CD14-positive monocyte (primary cell): ENCODE results near the gene PIK3R1. TPM values are rescaled to one million over a fixed set of nuclear protein-coding genes. Genes with fewer than 3 reads are reported as not detected.

Experiments used
- DNase-seq, 3 donors: peaks; one replicate each; pipeline ENCODE4 v3.0.0-alpha.2; 2011 to 2022
- H2AFZ ChIP-seq: 2 replicates; pipeline ENCODE4 v1.6.0; 2012; ENCODE audit warnings: mild to moderate bottlenecking, low read depth, low read length, inconsistent platforms; ENCODE audit not compliant: insufficient read depth, poor library complexity, severe bottlenecking
- H3K27ac ChIP-seq, 2 donors: 1 replicate in 1 of 2; 2 replicates in 1 of 2; pipeline ENCODE4 v1.5.1; 2012 to 2013; ENCODE audit warnings: low read length in 2 of 2, control low read depth in 1 of 2, inconsistent platforms in 1 of 2, low read depth in 1 of 2, mild to moderate bottlenecking in 1 of 2
- H3K27me3 ChIP-seq, 2 donors: one replicate each; pipeline versions ENCODE4 v1.6.0 to v1.6.1; 2011 to 2013; ENCODE audit warnings: low read length in 2 of 2; ENCODE audit not compliant: control insufficient read depth in 2 of 2, insufficient read depth in 2 of 2
- H3K36me3 ChIP-seq, 2 donors: replicated peaks in 1 of 2; 1 replicate in 1 of 2; 2 replicates in 1 of 2; pipeline versions ENCODE4 v1.5.1 to v1.6.1; 2012 to 2013; ENCODE audit warnings: low read length in 2 of 2, control low read depth in 1 of 2, inconsistent platforms in 1 of 2, mild to moderate bottlenecking in 1 of 2; ENCODE audit not compliant: insufficient read depth in 2 of 2, control insufficient read depth in 1 of 2
- H3K4me1 ChIP-seq, 2 donors: 1 replicate in 1 of 2; 2 replicates in 1 of 2; pipeline versions ENCODE4 v1.5.1 to v1.6.1; 2012 to 2013; ENCODE audit warnings: low read length in 2 of 2, control low read depth in 1 of 2, inconsistent platforms in 1 of 2, mild to moderate bottlenecking in 1 of 2, moderate library complexity in 1 of 2; ENCODE audit not compliant: insufficient read depth in 2 of 2, control insufficient read depth in 1 of 2
- H3K4me2 ChIP-seq: replicated peaks from 2 replicates; pipeline ENCODE3; 2012; ENCODE audit warnings: low read length, moderate library complexity, mild to moderate bottlenecking; ENCODE audit not compliant: poor library complexity, severe bottlenecking; ENCODE audit errors: extremely low read depth
- H3K4me3 ChIP-seq, 3 experiments: fragments of 200-600 bp in 1 of 3; sonication (generic) in 1 of 3; replicated peaks in 1 of 3; 1 replicate in 2 of 3; 2 replicates in 1 of 3; pipeline ENCODE4 v1.5.1; 2011 to 2013; ENCODE audit warnings: low read length in 3 of 3, mild to moderate bottlenecking in 3 of 3, control low read depth in 2 of 3, low read depth in 2 of 3, inconsistent platforms in 1 of 3, moderate library complexity in 1 of 3
- H3K79me2 ChIP-seq: 2 replicates; pipeline ENCODE4 v1.6.0; 2012; ENCODE audit warnings: mild to moderate bottlenecking, control low read depth, inconsistent platforms, low read length, moderate library complexity; ENCODE audit not compliant: insufficient read depth
- H3K9ac ChIP-seq: 2 replicates; pipeline ENCODE4 v1.6.0; 2017; ENCODE audit warnings: low read length, mild to moderate bottlenecking; ENCODE audit not compliant: insufficient read depth, poor library complexity, severe bottlenecking
- H3K9me3 ChIP-seq, 2 donors: replicated peaks in 1 of 2; 1 replicate in 1 of 2; 2 replicates in 1 of 2; pipeline versions ENCODE4 v1.5.1 to v1.6.1; 2012 to 2013; ENCODE audit warnings: low read length in 2 of 2, control low read depth in 1 of 2; ENCODE audit not compliant: control insufficient read depth in 1 of 2, insufficient read depth in 1 of 2
- H4K20me1 ChIP-seq: 2 replicates; pipeline ENCODE4 v1.6.0; 2012; ENCODE audit warnings: mild to moderate bottlenecking, low read length, control low read depth, moderate library complexity; ENCODE audit not compliant: insufficient read depth
- H3K27ac Mint-ChIP-seq, 7 donors: one replicate each; pipeline ENCODE4 v1.8.0; 2020; ENCODE audit warnings: mild to moderate bottlenecking in 7 of 7, mixed read lengths in 7 of 7, moderate library complexity in 6 of 7, inconsistent platforms in 2 of 7
- H3K27me3 Mint-ChIP-seq, 3 donors: one replicate each; pipeline ENCODE4 v1.8.0; 2021 to 2022; ENCODE audit warnings: low read depth in 3 of 3, mild to moderate bottlenecking in 3 of 3, mixed read lengths in 3 of 3, moderate library complexity in 3 of 3, inconsistent platforms in 1 of 3
- H3K36me3 Mint-ChIP-seq, 2 donors: one replicate each; pipeline ENCODE4 v1.8.0; 2020; ENCODE audit warnings: mixed read lengths in 2 of 2, inconsistent platforms in 1 of 2, mild to moderate bottlenecking in 1 of 2
- H3K4me1 Mint-ChIP-seq: one replicate; pipeline ENCODE4 v1.8.0; 2020; ENCODE audit warnings: mild to moderate bottlenecking, mixed read lengths
- H3K4me3 Mint-ChIP-seq, 2 donors: one replicate each; pipeline ENCODE4 v1.8.0; 2020; ENCODE audit warnings: mild to moderate bottlenecking in 2 of 2, mixed read lengths in 2 of 2, moderate library complexity in 1 of 2
- H3K9me3 Mint-ChIP-seq, 7 donors: one replicate each; pipeline ENCODE4 v1.8.0; 2020 to 2022; ENCODE audit warnings: mixed read lengths in 7 of 7, mild to moderate bottlenecking in 6 of 7, moderate library complexity in 6 of 7, inconsistent platforms in 2 of 7
- CTCF ChIP-seq: fragments of 200-600 bp; IDR thresholded peaks from one replicate; pipeline ENCODE4 v1.8.0; 2022; ENCODE audit warnings: antibody characterized with exemption, mild to moderate bottlenecking
- WGBS: methylation state at CpG from one replicate; pipeline ENCODE4 v1.1.5; 2013; ENCODE audit warnings: missing lambda C conversion rate; ENCODE audit not compliant: insufficient coverage; 5-methylcytosine and 5-hydroxymethylcytosine counted together
- intact Hi-C, 2 donors: fragments of 100-400 bp; cut with micrococcal nuclease; formaldehyde crosslinking; loops; one replicate each; pipeline versions ENCODE4 v1.15.0 to v1.15.1; 2023
- polyA plus RNA-seq, 3 donors: library from polyadenylated mRNA; depleted of rRNA in 1 of 3; unstranded in 2 of 3; stranded (reverse) in 1 of 3; fragments of 300-500 nt in 2 of 3; fragments of >200 nt in 1 of 3; fragmentation: Illumina TruSeq in 2 of 3; gene quantifications; 1 replicate in 2 of 3; 2 replicates in 1 of 3; pipeline ENCODE4 v1.2.3, GENCODE V29; 2012 to 2021

The PIK3R1 gene
- polyA plus RNA-seq, 3 donors, result 9.5 to 25.5 (median 10.5) TPM

GRCh38 chr5:68240202-68240601 lies 24.6 kb downstream of the PIK3R1 start:
- Histone ChIP-seq H3K4me3 (peak overlapping the region in 1 of 3 experiments; percentile 12), H2AFZ (no peak overlapping the region), H3K9ac (peak overlapping the region; percentile 11), H3K27ac (peak overlapping the region; percentile 30 to 83), H3K79me2 (peaks cover 90% of the 10 kb centered on the region), H3K27me3 (no peaks in the 10 kb centered on the region), H3K4me2 (peak overlapping the region; percentile 38), H3K9me3 (no peaks in the 10 kb centered on the region), H3K36me3 (peaks cover 2 to 6% of the 10 kb centered on the region in 2 donors), H3K4me1 (peaks cover 41 to 58% of the 10 kb centered on the region in 2 donors), H4K20me1 (peaks cover 28% of the 10 kb centered on the region)
- DNase-seq, result peak; percentile 53 to 71 (median 54)
- peaks cover 20 to 37% of the 10 kb centered on the region in 2 donors for H3K36me3 Mint-ChIP-seq
- TF ChIP-seq CTCF, result no peak
- H3K9me3 Mint-ChIP-seq, result peaks cover 0 to 2% (median 0%) of the 10 kb centered on the region in 7 donors
- intact Hi-C loops, result loop anchor here (10.0 kb wide), 1 partner anchor 45 kb away; no protein-coding TSS in a partner anchor
- peaks cover 67% of the 10 kb centered on the region for H3K4me1 Mint-ChIP-seq
- H3K27me3 Mint-ChIP-seq, result no peaks in the 10 kb centered on the region
- peak overlapping the region; percentile 25 to 51 for H3K4me3 Mint-ChIP-seq
- H3K27ac Mint-ChIP-seq, result peak overlapping the region; percentile 72 to 93 (median 85)

DNA sequence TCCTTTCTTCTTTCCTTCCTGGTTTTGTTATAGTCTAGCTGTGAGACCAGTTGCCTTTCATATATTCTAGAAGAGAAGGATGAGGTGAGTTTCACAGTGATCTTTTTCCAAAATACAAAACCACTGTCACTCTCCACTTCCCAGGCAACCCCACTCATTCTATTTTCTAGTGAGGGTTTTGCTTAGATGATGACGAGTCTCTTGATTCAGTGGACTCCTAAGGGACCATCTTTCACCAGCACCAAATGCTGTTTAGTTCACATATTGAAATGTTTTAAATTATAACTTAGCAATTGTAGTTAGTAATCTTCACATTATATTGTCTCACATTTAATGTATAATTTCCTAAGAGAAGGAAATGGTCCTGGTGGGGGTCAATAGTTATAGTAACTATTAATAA lies 25.2 kb downstream of the PIK3R1 start:
- H2AFZ ChIP-seq, result no peak overlapping the region
- H3K79me2 ChIP-seq, result peaks cover 90% of the 10 kb centered on the region
- peaks cover 2 to 6% of the 10 kb centered on the region in 2 donors for H3K36me3 ChIP-seq
- Mint-ChIP-seq H3K4me1 (peaks cover 69% of the 10 kb centered on the region), H3K27ac (peak overlapping the region; percentile 72 to 93 (median 85)), H3K36me3 (peaks cover 20 to 37% of the 10 kb centered on the region in 2 donors), H3K4me3 (peak overlapping the region in 1 of 2 donors; percentile 25), H3K27me3 (no peaks in the 10 kb centered on the region), H3K9me3 (peaks cover 0 to 2% (median 0%) of the 10 kb centered on the region in 7 donors)
- peak overlapping the region; percentile 11 for H3K9ac ChIP-seq
- H3K4me3 ChIP-seq, result peak overlapping the region in 1 of 3 experiments; percentile 12
- H3K27ac ChIP-seq, result peak overlapping the region in 1 of 2 donors; percentile 83
- no peak for DNase-seq
- WGBS, result no CpG with 5 or more reads among the region's 1 CpG
- peaks cover 24% of the 10 kb centered on the region for H4K20me1 ChIP-seq
- H3K4me2 ChIP-seq, result peak overlapping the region; percentile 38
- peaks cover 41 to 58% of the 10 kb centered on the region in 2 donors for H3K4me1 ChIP-seq
- no peak for TF ChIP-seq CTCF
- intact Hi-C loops, result loop anchor here (10.0 kb wide), 1 partner anchor 46 kb away; no protein-coding TSS in a partner anchor
- no peaks in the 10 kb centered on the region for H3K9me3 ChIP-seq
- no peaks in the 10 kb centered on the region for H3K27me3 ChIP-seq
